Measurements from ENCODE around the gene CD302. TPM values are rescaled to one million over a fixed set of nuclear protein-coding genes. Genes with fewer than 3 reads are reported as not detected.

CD302 gene, protein sequence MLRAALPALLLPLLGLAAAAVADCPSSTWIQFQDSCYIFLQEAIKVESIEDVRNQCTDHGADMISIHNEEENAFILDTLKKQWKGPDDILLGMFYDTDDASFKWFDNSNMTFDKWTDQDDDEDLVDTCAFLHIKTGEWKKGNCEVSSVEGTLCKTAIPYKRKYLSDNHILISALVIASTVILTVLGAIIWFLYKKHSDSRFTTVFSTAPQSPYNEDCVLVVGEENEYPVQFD
- 10 to 100 TPM; 30.0 to 31.1 TPM for total RNA-seq

DNA sequence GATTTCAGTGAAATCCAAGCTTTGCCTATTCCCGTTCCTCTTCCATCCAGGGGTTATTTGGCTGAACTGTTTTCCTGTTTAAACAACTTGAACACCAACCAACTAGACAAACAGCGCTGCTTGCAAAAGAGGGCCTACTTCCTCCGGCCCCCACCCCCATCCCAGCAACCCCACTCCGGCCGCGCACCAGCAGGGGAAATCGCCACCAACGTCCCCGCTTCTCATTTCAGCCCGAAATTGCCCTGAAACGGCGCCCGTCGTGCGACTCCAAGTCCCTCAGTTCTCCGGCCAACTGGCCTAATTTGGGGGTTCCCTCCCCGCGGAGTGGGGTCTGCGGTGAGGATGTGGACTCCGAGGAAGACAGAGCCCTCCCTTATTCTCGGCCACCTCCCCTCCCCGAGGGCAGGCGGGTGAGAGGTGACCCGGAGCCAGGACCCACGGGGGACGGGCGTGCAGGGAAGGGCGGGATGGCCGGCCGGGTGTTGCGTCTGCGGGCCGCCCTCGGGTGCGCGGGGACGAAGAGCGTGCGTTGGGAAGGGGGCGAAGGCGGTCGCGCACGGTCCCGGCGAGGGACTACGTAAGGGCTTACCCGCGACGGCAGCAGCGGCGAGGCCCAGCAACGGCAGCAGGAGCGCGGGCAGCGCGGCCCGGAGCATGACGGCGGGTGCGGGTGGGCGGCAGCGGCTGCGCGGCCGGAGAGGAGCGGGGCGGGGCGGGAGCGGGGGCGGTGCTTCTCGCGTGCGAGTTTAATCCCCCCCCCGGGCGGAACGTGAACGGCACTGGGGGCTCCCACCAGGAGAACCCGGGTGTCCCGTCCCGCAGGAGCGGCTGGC is at the start of gene CD302:
TSS of gene CD302 (minus strand) at position 666 of the 833 bp plus-strand sequence. CDS start at position 656, 10 bp downstream.
- ATAC-seq (peak; percentile 79), DNase-seq (peak; percentile 48 to 75 (median 67))
- Histone ChIP-seq H3K27ac (peak within 1 kb of the TSS in 3 of 4 donors; percentile 47 to 87 (median 68)), H3K27me3 (no peaks in the 10 kb centered on the region), H3K9me3 (no peaks in the 10 kb centered on the region), H3K4me3 (peak within 1 kb of the TSS; percentile 37 to 87), H3K36me3 (replicated peaks in 1 of 2; ENCODE audit: insufficient read depth in 1 of 2, low read depth in 2 of 2) (no peaks in the 10 kb centered on the region), H3K4me1 (peaks cover 1% of the 10 kb centered on the region)
- TF ChIP-seq, protein P1, sequence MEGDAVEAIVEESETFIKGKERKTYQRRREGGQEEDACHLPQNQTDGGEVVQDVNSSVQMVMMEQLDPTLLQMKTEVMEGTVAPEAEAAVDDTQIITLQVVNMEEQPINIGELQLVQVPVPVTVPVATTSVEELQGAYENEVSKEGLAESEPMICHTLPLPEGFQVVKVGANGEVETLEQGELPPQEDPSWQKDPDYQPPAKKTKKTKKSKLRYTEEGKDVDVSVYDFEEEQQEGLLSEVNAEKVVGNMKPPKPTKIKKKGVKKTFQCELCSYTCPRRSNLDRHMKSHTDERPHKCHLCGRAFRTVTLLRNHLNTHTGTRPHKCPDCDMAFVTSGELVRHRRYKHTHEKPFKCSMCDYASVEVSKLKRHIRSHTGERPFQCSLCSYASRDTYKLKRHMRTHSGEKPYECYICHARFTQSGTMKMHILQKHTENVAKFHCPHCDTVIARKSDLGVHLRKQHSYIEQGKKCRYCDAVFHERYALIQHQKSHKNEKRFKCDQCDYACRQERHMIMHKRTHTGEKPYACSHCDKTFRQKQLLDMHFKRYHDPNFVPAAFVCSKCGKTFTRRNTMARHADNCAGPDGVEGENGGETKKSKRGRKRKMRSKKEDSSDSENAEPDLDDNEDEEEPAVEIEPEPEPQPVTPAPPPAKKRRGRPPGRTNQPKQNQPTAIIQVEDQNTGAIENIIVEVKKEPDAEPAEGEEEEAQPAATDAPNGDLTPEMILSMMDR (IDR thresholded peaks at IDR 0.05), result peak in 1 of 7 experiments; percentile 9
- TF ChIP-seq POLR2A (IDR thresholded peaks at IDR 0.05), result peak in 2 of 3 donors; percentile 48 to 59
- intact Hi-C loops (cut with DNase I), result no loop called here
- 0 to 1% methylated on average over 44 to 81 of the region's 82 CpGs for WGBS, 2 donors

DNA sequence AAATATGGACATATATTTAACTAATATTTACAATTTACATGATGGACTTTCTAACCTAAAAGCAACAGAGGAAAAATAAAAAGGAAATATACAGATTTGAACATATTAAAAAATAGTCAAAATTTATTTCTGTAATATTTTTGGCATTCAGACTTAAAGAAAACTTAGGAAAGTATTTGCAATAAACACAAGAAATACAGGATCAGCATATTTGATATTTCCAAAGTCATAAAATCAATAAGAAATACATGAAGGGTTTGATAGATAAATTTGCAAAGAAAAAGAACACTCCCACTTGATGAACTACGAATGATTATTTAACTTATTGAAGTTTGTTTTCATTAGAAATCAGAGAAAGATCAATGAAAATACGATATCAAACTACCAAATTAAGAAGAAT is 48.6 kb upstream of the CD302 start:
- no peaks in the 10 kb centered on the region for H3K4me1 ChIP-seq
- H3K36me3 ChIP-seq (replicated peaks in 1 of 2; ENCODE audit: insufficient read depth in 1 of 2, low read depth in 2 of 2), result no peaks in the 10 kb centered on the region
- H3K9me3 ChIP-seq, result no peaks in the 10 kb centered on the region
- intact Hi-C loops (cut with DNase I), result no loop called here
- no peak overlapping the region for H3K27ac ChIP-seq
- H3K27me3 ChIP-seq, result no peaks in the 10 kb centered on the region
- H3K4me3 ChIP-seq, result no peak overlapping the region
- no peak for ATAC-seq
- WGBS, 2 donors, result 46 to 52% methylated on average over 2 of the region's 2 CpGs
- TF ChIP-seq, protein P1 (IDR thresholded peaks at IDR 0.05), result no peak
- TF ChIP-seq POLR2A (IDR thresholded peaks at IDR 0.05), result no peak
- DNase-seq, result no peak

DNA sequence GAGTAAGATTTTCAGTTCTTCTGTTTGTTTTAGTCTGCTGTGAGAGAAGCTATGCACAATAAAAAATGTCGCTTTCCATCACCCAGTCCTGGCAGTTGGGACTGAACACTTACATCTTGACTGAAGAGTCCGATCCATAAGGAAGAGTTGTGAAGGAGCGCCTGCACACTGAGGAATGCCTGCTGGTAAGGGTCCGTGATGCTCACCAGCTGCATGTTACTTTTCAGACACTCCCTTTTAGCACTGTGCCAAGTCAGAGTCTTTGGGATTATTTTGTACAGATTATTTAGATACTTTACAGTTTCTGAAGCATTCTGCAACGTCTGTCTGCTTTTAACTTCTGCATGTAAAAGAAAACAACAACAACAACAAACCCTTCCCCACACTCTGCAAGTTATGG is 42.6 kb upstream of the CD302 start:
- Histone ChIP-seq H3K4me1 (no peaks in the 10 kb centered on the region), H3K27ac (no peak overlapping the region), H3K27me3 (no peaks in the 10 kb centered on the region), H3K4me3 (no peak overlapping the region), H3K9me3 (no peaks in the 10 kb centered on the region), H3K36me3 (replicated peaks in 1 of 2; ENCODE audit: insufficient read depth in 1 of 2, low read depth in 2 of 2) (no peaks in the 10 kb centered on the region)
- no peak for DNase-seq
- WGBS, 2 donors, result 83 to 88% methylated on average over 5 of the region's 5 CpGs
- TF ChIP-seq POLR2A (IDR thresholded peaks at IDR 0.05), result no peak
- TF ChIP-seq, protein P1 (IDR thresholded peaks at IDR 0.05), result no peak
- intact Hi-C loops (cut with DNase I), result no loop called here
- no peak for ATAC-seq

DNA sequence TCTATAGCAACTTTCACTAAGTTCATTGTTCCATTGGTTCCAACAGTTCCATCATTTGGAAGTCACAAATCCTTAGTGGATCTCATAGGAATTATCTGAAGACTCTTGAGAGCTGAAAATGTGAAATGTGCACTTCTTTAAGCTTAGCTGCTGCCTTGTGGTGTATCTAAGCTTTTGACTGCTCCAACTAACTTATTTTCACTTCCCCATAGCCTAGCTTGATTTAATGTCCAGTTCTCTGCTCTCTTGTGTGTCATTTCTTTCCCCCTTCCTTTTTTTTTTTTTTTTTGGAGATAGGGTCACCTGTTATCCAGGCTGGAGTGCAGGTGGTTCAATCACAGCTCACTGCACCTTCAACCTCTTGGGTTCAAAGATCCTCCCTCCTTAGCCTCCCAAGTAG is 34.9 kb upstream of the CD302 start:
- DNase-seq, result no peak
- no peak for TF ChIP-seq POLR2A (IDR thresholded peaks at IDR 0.05)
- TF ChIP-seq, protein P1 (IDR thresholded peaks at IDR 0.05), result no peak
- Histone ChIP-seq H3K9me3 (no peaks in the 10 kb centered on the region), H3K36me3 (replicated peaks in 1 of 2; ENCODE audit: insufficient read depth in 1 of 2, low read depth in 2 of 2) (no peaks in the 10 kb centered on the region), H3K27ac (no peak overlapping the region), H3K4me3 (no peak overlapping the region), H3K4me1 (no peaks in the 10 kb centered on the region), H3K27me3 (no peaks in the 10 kb centered on the region)
- intact Hi-C loops (cut with DNase I), result no loop called here
- ATAC-seq, result no peak

All from body of pancreas (tissue), 4 donors.